ENCODE results near the gene CCDC192. TPM values are rescaled to one million over a fixed set of nuclear protein-coding genes. Genes with fewer than 3 reads are reported as not detected.

The CCDC192 gene
- total RNA-seq, 4 donors from 2014 or later = 0.87 to 2.1 (median 1.9) TPM

DNA sequence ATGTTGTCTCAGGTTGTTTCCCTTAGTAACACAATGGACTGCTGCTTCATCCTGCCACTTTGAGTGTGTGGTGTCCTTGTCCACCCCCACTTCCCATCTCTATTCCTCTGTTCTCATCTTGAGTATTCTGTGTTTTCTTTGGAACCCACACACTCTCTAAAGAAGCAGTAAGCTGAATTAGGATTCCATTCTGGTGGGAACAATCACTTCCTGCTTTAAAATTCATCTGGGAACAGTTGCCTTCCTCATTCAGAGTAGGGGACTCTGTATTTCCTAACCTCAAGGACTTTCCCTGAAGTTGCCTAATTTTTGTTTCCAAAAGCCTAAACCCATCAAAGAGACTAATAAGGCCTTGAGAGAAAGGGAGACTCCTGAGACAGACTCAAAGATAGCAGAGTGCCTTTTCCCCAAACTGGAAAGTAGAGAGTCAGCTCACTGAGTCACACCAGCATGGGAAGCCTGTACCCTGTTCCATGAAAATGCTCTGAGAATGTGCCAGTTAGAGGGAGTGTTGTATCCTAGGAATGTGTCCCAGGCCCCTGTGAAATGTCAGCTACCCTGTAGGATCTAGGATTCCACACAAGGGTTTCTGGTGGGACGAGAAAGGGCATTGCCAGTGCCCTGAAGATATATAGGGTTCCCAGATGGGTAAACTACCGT is 63.6 kb downstream of the CCDC192 start:
- Histone ChIP-seq H3K4me1 (peaks cover 0 to 22% (median 0%) of the 10 kb centered on the region in 4 donors), H3K36me3 (no peaks in the 10 kb centered on the region), H3K27ac (peak overlapping the region in 1 of 4 donors; percentile 29), H3K27me3 (no peaks in the 10 kb centered on the region), H3K4me3 (no peak overlapping the region), H3K9me3 (no peaks in the 10 kb centered on the region)
- no peak for DNase-seq (ENCODE audit: low spot score in 2 of 2)
- 89 to 93% methylated on average over 2 of the region's 2 CpGs for WGBS, 2 donors
- TF ChIP-seq EP300 (IDR thresholded peaks at IDR 0.05) (no peak), POLR2A (IDR thresholded peaks at IDR 0.05) (no peak)
- TF ChIP-seq, protein P1, sequence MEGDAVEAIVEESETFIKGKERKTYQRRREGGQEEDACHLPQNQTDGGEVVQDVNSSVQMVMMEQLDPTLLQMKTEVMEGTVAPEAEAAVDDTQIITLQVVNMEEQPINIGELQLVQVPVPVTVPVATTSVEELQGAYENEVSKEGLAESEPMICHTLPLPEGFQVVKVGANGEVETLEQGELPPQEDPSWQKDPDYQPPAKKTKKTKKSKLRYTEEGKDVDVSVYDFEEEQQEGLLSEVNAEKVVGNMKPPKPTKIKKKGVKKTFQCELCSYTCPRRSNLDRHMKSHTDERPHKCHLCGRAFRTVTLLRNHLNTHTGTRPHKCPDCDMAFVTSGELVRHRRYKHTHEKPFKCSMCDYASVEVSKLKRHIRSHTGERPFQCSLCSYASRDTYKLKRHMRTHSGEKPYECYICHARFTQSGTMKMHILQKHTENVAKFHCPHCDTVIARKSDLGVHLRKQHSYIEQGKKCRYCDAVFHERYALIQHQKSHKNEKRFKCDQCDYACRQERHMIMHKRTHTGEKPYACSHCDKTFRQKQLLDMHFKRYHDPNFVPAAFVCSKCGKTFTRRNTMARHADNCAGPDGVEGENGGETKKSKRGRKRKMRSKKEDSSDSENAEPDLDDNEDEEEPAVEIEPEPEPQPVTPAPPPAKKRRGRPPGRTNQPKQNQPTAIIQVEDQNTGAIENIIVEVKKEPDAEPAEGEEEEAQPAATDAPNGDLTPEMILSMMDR (IDR thresholded peaks at IDR 0.05) = no peak

DNA sequence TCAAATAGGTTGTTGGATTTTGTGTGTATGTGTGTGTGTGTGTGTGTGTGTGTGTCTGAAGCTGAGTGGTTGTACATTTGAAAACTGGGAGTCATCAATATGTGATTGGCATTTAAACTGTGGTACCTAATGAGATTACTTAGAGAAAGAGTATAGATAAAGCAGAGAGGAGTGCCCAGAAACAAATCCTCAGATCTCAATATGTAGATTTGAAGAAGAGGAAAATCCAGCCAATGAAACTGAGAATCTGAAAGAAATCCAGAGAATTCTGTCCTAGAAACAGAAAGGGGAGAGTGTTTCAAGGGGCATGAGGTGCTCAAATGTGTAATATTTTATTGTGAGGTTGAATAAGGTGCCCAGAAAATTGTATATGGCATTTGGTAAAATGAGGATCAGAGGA is 66.2 kb downstream of the CCDC192 start:
- no peak overlapping the region for H3K27ac ChIP-seq

DNA sequence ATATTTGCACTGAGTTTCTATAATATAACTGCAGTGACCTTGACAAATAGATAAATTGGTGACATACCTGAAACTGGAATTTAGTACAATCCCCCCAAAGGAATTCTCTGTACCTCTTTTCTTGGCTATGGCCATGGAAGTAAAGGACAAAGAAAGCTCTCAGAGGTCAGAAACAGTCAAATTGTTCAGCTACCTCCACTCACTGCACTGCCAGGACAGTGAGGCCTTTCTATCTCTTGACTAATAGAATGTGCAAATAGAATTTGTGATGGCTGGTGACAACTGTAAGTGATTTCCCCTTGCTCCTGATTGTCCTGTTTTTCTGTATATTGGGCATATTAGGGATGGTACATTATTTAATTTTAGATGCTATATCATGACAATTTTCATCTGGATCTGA is 67.1 kb downstream of the CCDC192 start:
- Histone ChIP-seq H3K4me3 (no peak overlapping the region), H3K27me3 (no peaks in the 10 kb centered on the region), H3K4me1 (peaks cover 0 to 12% (median 0%) of the 10 kb centered on the region in 4 donors), H3K27ac (no peak overlapping the region), H3K9me3 (no peaks in the 10 kb centered on the region), H3K36me3 (no peaks in the 10 kb centered on the region)
- DNase-seq (ENCODE audit: low spot score in 2 of 2) = no peak
- TF ChIP-seq EP300 (IDR thresholded peaks at IDR 0.05) = no peak
- TF ChIP-seq, protein P1 (IDR thresholded peaks at IDR 0.05) = no peak
- TF ChIP-seq POLR2A (IDR thresholded peaks at IDR 0.05) = no peak

More for the DNA sequence above, 66.2 kb downstream of the CCDC192 start:
- Histone ChIP-seq H3K36me3 (no peaks in the 10 kb centered on the region), H3K9me3 (no peaks in the 10 kb centered on the region), H3K4me1 (peaks cover 0 to 12% (median 0%) of the 10 kb centered on the region in 4 donors), H3K27me3 (no peaks in the 10 kb centered on the region), H3K4me3 (no peak overlapping the region)
- TF ChIP-seq POLR2A (IDR thresholded peaks at IDR 0.05) = no peak
- TF ChIP-seq, protein P1 (IDR thresholded peaks at IDR 0.05) = no peak
- no peak for TF ChIP-seq EP300 (IDR thresholded peaks at IDR 0.05)
- DNase-seq (ENCODE audit: low spot score in 2 of 2) = no peak

DNA sequence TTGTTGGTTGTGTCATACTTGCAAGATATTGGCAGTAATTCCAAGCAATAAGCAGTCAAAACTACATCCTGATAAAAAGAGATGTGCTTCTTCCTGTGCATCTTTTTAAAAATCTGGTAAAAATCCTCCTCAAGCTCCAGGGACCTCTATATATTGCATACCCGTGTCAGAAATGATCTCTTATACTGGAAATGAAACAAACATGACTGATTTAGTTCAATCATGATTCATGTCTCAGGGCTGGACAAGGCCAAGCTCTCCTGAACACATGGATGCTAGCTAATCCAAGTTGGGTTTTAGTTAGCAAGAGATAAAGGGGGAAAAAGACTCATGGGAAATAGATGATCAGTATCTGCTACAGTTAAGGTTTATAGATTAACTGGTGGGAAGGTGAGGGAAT is 69.3 kb downstream of the CCDC192 start:
- Histone ChIP-seq H3K27me3 (no peaks in the 10 kb centered on the region), H3K4me1 (no peaks in the 10 kb centered on the region), H3K4me3 (no peak overlapping the region), H3K27ac (no peak overlapping the region), H3K36me3 (no peaks in the 10 kb centered on the region), H3K9me3 (peaks cover 0 to 7% (median 0%) of the 10 kb centered on the region in 4 donors)
- WGBS, 2 donors = 68 to 69% methylated on average over 1 of the region's 1 CpG
- TF ChIP-seq, protein P1 (IDR thresholded peaks at IDR 0.05) = no peak
- TF ChIP-seq EP300 (IDR thresholded peaks at IDR 0.05) (no peak), POLR2A (IDR thresholded peaks at IDR 0.05) (no peak)
- no peak for DNase-seq (ENCODE audit: low spot score in 2 of 2)

DNA sequence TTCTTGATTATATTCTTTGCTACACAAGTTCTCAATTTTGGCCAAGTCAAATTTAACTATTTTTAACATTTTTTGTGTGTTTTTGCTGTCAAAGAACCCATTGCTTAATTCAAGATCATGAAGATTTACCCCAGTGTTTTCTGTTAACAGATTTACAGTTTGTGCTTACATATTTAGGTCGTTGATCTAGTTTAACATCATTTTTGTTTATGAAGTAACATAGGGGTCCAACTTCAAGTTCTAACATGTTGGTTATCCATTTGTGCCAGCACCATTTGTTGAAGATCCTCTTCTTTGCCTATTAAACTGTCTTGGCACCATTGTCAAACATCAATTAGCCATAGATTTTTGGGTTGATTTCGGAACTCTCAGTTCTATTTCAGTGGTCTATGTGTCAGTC is 71.0 kb downstream of the CCDC192 start:
- Histone ChIP-seq H3K4me3 (no peak overlapping the region), H3K4me1 (no peaks in the 10 kb centered on the region), H3K9me3 (peaks cover 0 to 23% (median 0%) of the 10 kb centered on the region in 4 donors), H3K36me3 (no peaks in the 10 kb centered on the region), H3K27ac (no peak overlapping the region), H3K27me3 (no peaks in the 10 kb centered on the region)
- TF ChIP-seq EP300 (IDR thresholded peaks at IDR 0.05) (no peak), POLR2A (IDR thresholded peaks at IDR 0.05) (no peak)
- TF ChIP-seq, protein P1 (IDR thresholded peaks at IDR 0.05) = no peak
- WGBS, 2 donors = 93 to 95% methylated on average over 2 of the region's 2 CpGs
- no peak for DNase-seq (ENCODE audit: low spot score in 2 of 2)

Data from tibial nerve (tissue), 4 donors.